ENCODE results near the gene PPP1R9B.

Gene PPP1R9B

DNA sequence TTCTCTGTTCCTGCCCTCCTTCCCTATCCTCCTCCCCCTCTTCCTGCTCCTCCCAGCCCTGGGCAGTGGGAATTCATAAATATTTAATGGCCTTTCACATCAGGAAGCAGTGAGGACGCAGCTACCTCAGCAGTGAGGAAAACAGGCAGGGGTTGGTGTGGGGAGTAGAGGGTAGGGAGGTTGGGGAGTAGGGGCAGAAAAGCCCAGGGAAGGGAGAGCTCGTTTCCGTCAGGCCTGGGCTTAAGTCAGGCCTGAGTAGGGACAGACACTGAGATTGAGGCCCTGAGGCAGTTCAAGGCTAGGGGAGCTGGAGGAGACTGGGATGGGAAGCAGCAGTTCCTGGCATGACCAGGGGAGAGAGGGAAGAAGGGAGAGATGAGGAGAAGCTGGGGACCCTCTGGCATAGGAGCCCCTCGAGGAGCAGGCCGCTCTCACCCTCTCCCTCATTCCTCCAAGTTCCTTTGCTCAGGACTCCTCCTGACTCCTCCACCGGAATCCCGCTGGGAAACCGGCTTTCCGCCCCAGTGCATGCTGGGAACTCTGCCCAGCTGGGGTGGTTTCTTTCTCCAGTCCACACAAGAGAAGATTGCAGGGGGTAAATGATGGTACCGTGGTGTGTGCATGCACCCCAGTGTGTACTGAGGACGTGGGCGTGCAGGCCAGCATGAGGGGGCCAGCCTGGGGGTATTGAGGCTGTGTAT, 26.7 kb downstream of the PPP1R9B start:
- no peak for DNase-seq

GRCh38 chr17:50122945-50123344, 27.5 kb downstream of the PPP1R9B start:
- DNase-seq = no peak

DNA sequence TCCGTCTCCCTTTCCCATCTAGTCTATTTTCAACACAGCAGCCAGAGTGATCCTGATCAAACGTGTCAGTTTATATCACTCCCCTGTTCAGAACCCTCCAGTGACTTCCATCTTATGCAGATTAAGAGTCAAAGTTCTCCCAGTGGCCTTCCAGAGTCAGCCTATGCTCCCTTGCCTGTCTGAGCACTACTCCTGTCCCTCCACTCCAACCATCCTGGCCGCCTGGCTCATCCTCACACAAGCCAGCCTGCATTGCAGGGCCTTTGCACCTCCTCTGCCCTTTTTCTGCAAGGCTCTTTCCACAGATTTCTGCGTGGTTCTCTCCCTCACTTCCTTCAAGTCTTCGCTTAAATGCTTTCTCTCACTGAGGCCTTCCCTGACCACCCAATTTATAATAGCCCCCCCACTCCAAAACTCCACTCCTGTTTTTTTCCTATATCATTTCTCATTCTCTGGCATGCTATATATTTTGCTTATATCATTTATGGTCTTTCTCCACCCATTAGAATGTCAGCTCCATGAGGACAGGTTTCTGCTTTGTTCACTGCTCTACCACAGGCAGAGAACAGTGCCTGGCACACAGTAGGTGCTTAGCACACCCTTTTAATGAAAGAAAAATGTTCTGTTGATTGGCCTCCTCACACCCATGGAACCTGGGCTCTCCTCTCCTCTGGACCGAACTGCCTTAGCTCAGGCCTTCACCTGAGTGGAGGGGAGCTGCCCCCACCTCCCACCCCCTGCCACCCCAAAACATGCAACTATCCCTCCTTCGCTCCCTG, 29.8 kb downstream of the PPP1R9B start:
- DNase-seq = no peak

GRCh38 chr17:50118828-50119218, 31.7 kb downstream of the PPP1R9B start:
- no peak for DNase-seq

DNA sequence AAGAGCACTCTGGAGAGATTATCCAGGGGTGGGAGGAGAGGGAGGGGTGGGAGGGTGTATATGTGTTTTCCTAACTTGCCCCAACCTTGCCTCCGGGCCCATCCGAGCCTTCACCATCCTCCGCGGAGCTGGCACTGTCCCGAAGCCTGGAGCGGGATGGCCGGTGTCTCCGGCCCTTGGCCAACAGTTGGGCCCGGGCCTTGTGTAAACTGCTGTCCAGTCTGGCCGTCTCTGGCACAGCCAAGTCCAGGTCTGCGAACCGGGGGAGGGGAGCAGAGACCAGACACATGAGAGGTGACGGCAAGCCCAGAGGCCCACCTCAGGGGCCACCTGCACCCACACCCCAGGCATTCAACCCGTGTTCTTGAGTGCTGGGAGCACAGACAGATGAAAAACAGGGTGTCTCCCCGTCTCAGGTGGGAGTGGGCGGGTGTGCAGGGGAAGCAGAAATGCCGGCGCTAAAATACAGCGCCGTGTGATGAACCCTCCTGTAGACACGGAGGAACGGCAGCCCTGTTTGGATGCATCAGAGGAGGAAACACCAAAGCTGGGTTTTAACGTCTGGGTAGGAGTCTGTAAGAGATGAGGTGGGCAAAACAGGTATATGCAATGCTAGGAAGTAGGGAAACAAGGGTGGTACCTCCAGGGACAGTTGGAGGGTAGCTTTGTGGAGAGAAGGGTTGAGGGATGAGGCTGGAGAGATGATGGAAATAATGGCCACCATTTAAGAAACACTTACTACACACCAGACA, 32.2 kb downstream of the PPP1R9B start:
- no peak for DNase-seq

- DNase-seq = peak; percentile 72
These were observed 33.0 kb downstream of the PPP1R9B start for GRCh38 chr17:50117202-50118051.

GRCh38 chr17:50115756-50116155, 34.7 kb downstream of the PPP1R9B start:
- no peak for DNase-seq

DNA sequence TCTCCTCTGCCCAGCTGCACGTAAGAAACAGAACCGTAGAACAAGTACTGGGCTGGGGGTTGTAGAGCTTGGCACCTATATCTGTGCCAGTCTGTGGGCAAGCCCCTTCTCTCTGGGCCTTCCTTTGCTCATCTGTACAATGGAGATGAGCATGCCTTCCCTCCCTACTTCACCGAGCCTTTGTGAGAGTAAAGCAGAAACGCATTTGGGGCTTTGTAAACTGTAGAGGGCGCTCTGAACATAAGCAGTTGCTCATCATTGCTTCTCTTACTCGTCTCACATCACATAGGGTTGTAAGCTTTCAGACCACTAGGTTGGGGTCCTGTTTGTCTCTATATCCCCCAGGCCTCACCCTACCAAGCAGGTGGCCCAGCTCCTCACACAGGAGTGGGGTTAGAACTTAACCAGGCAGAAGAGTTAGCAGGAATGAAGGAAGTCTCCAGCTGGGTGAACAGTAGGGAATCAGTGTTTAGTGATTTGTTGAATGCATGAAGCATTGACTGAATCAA, 35.6 kb downstream of the PPP1R9B start:
- no peak for DNase-seq

- DNase-seq = no peak
These were observed 36.1 kb downstream of the PPP1R9B start for GRCh38 chr17:50114401-50114800.

GRCh38 chr17:50113624-50114320, 36.7 kb downstream of the PPP1R9B start:
- no peak for DNase-seq

- no peak for DNase-seq
These were observed 37.8 kb downstream of the PPP1R9B start for GRCh38 chr17:50112694-50113093.

DNA sequence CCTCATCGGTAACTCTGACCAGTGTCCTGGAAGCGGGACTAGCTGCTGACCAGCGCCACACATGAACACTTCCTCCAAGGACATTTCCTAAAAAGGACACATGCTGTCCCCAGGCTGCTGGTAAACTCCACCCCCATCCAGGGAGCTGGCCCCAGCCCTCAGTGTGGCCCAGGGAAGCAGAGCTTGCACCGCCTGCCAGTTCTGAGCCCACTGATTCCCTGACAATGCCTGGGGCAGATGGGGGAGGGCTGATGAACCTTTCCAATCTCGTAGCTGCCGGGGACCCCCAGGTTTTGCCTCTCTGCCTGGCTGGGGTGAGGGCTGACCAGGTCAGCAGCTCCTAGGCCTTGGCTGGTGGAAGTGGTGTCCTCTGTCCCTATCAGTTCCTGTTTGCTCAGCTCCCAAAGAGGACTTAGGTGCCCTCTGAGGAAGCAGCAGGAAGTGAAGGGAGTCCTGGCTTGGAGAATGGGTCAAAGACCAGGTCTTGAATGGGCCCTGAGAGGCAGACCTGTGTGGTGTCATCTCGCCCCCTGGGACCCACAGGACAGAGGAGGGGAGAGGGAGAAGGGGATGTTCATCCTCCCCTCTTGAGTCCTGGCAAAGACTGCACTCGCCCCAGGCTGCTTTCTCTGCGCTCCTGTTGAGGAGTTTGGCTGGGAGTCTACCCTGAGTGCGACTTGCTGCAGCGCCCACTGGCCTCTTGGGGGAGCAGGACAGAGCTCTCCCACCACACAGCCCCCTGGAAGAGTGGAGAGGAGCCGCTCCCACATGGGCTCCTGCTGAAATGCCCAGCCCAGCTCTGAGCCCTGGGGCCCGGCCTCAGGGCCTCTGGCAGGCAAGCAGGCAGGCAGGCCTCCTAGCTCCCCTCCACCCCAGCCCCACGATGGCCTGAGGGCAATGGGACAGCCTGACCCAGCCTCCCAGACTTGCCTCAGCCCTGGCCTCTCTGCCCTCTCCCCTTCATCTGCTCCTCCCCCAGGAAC, 38.5 kb downstream of the PPP1R9B start:
- no peak for DNase-seq

GRCh38 chr17:50110591-50111349, 39.7 kb downstream of the PPP1R9B start:
- no peak for DNase-seq

DNA sequence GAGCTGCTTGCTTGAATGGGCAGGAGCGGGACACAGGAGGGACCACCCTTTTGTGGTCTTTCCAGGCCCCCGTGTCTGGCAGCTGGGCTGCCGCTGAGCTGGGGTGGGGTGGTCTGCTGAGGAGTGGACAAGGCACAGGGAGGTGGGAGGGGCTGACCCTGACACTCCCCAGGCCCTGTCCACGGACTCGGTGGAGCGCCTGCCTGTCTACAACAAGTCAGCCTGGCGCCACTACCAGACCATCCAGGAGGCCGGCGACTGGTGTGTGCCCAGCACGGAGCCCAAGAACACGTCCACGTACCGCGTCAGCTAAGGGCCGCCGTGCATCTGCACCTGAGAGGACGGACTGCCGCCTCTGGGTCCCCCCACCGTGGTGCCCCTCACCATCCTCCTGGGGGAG, 40.7 kb downstream of the PPP1R9B start:
- DNase-seq = no peak

- no peak for DNase-seq
These were observed 41.3 kb downstream of the PPP1R9B start for GRCh38 chr17:50109207-50109606.

DNA sequence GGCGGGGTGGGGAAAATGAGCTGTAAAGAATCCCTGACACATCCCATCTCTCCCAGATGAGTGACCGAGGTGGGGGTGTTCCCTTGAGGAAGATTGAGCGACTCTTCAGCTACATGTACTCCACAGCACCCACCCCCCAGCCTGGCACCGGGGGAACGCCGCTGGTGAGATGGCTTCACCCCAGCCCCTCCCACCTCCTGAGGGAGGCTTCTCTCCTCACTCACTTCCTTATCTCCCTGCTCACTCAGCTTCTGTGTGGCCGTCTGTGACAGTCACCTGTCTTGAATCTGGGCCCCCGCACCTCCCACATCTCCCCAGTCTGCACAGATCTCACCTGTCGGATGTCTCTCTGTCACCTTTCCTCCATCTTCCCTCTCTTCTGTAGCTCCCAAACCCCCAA, 41.9 kb downstream of the PPP1R9B start:
- no peak for DNase-seq

DNA sequence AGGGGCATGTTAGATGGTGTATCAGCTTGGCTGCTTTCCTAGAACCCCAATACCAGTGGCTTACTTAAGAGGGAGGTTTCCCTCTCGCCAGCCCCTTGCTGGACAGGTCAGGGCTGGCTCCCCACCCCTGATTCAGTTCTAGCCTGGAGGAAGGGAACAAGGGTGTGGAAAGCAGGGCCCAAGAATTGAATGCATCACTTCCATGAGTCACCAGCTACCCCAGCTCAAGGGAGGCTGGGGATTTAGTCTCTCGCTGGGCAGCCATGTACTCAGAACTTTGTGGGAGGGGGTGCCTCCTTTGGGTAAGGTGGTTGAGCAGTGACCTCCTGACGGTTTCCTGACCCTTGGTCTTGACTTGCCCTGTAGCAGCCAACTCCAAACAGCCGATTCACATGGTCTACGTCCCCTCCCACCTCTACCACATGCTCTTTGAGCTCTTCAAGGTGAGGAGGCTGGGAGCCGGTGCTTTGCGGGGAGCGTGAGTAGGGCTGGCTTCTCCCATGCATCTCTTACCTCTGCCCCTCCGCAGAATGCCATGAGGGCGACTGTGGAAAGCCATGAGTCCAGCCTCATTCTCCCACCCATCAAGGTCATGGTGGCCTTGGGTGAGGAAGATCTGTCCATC, 42.6 kb downstream of the PPP1R9B start:
- no peak for DNase-seq

DNA sequence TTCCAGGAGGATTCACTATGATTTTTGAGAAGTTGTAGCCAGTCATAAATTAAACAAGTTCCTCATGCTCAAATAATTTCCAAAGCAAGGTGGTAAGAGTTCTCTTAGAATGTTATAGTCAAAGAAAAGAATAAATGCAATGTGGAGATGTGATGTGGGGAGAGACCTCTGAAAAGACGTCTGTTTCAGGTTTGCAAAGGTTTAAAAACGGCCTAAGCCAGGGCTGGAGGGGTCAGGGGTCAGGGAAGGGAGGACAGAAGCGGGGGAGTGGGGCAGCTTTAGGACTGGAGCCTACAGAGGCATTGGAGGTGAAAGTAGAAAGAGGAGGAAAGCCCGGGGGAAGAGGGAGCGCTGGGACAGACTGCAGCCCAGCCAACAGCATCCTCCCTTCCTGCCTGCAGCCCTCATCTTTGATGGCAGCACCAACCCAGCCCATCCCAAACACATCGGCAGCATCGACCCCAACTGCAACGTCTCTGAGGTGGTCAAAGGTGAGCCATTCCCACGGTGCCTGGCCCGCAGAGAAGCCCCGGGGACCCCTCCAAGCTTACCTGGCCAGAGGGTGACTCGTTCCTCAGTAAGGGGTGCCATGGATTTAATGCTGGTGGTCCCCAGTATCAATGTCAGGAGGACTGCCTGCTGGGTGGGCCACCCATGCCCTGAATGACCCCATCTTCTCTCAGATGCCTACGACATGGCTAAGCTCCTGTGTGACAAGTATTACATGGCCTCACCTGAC, 43.9 kb downstream of the PPP1R9B start:
- DNase-seq = no peak

DNA sequence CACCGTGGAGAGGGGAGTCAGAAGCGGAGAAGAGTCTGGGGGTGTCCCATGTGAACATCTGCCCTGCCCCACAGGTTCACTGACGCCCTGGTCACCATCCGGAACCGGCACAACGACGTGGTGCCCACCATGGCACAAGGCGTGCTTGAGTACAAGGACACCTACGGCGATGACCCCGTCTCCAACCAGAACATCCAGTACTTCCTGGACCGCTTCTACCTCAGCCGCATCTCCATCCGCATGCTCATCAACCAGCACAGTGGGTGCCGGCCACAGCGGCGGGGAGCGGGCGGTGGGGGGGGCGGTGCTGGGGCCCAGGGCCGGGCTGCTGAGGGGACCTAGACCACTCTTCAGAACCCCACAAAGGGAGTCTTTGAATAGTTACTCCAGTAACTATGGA, 44.7 kb downstream of the PPP1R9B start:
- DNase-seq = no peak
